Choroid plexus epithelial cell (primary cell): Measurements from ENCODE around the gene RSBN1.
"Not testable (repeated sequence)": the region's sequence is repeated elsewhere in the genome, so short reads cannot be mapped to it uniquely, and the experiment has no call there.

Experiments
- DNase-seq: peaks from one replicate; pipeline ENCODE4 v3.0.0-alpha.2; 2010; ENCODE audit warnings: low read depth
- H3K4me3 ChIP-seq: 2 replicates; pipeline ENCODE4 v1.5.1; 2011; ENCODE audit warnings: low read depth, mild to moderate bottlenecking, control low read depth, low read length, moderate library complexity
- TF ChIP-seq, protein P1 (sequence below): conservative IDR thresholded peaks from 2 replicates; pipeline ENCODE4 v1.5.1; 2011; ENCODE audit warnings: low read depth, mild to moderate bottlenecking, control low read depth, inconsistent platforms, low read length, moderate library complexity

The RSBN1 gene

DNA sequence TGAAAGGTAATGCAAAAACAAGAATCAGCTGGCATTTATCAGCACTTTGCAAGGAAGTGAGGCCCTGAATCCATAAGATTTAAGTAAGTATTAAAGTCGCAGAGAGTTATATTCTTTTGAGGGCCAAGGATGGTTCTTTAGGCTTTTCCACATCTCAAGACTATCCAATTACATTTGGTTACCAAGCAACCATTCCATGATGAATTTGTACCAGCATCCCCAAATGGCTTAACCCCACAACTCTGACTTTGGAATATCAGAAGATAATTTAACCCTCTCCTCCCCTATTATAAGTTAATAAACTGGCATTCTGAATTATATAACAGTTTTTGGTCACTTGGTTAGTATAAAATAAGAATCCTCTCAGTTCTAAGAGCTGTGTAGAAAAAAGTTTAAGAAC is 55.8 kb downstream of the RSBN1 start:
- TF ChIP-seq, protein P1, sequence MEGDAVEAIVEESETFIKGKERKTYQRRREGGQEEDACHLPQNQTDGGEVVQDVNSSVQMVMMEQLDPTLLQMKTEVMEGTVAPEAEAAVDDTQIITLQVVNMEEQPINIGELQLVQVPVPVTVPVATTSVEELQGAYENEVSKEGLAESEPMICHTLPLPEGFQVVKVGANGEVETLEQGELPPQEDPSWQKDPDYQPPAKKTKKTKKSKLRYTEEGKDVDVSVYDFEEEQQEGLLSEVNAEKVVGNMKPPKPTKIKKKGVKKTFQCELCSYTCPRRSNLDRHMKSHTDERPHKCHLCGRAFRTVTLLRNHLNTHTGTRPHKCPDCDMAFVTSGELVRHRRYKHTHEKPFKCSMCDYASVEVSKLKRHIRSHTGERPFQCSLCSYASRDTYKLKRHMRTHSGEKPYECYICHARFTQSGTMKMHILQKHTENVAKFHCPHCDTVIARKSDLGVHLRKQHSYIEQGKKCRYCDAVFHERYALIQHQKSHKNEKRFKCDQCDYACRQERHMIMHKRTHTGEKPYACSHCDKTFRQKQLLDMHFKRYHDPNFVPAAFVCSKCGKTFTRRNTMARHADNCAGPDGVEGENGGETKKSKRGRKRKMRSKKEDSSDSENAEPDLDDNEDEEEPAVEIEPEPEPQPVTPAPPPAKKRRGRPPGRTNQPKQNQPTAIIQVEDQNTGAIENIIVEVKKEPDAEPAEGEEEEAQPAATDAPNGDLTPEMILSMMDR: no peak

DNA sequence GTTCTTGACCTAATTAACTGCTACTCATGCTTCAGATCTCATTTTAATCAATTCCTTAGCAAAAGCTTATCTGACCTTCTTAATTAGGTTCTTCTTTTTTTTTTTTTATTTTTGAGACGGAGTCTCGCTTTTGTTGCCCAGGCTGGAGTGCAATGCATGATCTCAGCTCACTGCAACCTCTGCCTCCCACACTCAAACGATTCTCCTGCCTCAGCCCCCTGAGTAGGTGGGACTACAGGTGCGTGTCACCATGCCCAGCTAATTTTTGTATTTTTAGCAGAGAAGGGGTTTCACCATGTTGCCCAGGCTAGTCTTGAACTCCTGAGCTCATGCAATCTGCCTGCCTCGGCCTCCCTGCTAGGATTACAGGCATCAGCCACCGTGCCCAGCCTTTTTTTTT is 58.9 kb downstream of the RSBN1 start:
- H3K4me3 ChIP-seq, DNase-seq: not testable (repeated sequence)

More for the DNA sequence above, 55.8 kb downstream of the RSBN1 start:
- H3K4me3 ChIP-seq: no peak overlapping the region
- DNase-seq: no peak

DNA sequence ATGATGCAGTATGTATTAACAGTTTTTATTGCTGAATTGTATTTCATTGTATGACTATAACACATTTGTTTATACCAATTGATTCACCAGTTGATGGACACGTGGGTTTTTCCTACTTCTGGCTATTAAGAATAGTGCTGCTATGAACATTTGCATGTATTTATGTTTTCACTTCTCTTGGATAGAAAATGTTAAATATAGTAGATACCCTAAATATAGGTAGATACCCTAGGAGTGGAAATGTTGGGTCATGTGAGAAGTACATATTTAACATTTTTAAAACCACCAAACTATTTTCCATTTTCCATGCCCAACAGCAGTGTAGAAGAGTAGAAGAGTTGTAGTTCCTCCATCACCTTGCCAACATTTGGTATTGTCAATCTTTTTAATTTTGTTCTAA is 60.8 kb downstream of the RSBN1 start:
- H3K4me3 ChIP-seq: no peak overlapping the region
- DNase-seq: no peak
- TF ChIP-seq, protein P1: no peak

DNA sequence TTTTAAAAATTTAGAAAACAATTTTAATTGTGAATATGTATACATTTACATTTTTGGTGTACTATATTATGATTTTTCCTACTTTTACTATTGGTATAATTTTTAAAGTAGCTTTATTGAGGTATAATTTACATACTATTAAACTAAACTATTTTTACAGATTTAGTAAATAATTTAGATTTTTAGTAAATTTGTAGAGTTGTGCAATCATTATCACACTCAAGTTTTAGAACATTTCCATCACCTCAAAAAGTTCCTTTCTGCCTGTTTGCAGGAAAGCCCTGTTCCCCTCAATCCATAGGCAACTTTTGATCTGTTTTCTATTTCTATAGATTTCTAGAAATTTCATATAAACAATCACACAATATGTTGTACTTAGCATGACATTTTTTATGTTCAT is 61.2 kb downstream of the RSBN1 start:
- TF ChIP-seq, protein P1: no peak
- H3K4me3 ChIP-seq: no peak overlapping the region
- no peak for DNase-seq

DNA sequence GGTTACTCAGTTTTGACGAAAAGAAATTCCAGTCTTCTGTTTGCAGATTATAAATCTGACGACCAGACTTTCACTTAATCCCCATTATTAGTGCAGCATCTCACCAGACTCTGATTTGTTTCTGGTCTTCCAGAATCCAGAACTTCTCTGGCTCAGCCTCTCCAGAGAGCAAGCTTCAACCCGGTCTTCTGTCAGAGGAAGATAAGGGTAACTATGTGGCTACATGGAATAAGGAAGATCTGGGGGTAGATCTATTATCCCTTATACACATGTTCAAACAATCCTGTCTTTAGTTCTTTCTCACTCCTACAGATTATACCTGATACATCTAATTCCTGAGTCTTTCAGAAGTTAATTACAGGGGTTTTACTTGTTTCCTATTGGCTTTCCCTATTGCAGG is 62.9 kb downstream of the RSBN1 start:
- DNase-seq: no peak
- TF ChIP-seq, protein P1: no peak
- no peak overlapping the region for H3K4me3 ChIP-seq

DNA sequence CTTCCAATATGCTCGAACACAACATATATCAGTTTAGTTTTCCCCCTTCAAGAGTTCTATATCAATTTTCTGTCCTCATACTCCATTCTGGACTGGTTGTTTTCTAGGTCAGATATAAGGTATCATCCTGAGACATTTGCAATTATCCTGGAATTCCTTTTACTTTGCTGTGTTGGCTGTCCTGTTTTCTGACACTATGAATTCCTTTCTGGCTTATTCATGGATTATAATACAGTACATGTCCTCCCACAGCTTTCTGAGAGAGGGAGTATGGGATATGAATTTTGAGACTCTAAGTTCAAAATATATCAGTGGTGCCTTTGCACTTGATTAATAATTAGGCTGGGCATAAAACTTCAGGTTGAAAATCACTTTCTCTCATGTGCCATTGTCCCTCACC is 64.9 kb downstream of the RSBN1 start:
- TF ChIP-seq, protein P1: no peak
- H3K4me3 ChIP-seq: no peak overlapping the region
- DNase-seq: peak; percentile 44

DNA sequence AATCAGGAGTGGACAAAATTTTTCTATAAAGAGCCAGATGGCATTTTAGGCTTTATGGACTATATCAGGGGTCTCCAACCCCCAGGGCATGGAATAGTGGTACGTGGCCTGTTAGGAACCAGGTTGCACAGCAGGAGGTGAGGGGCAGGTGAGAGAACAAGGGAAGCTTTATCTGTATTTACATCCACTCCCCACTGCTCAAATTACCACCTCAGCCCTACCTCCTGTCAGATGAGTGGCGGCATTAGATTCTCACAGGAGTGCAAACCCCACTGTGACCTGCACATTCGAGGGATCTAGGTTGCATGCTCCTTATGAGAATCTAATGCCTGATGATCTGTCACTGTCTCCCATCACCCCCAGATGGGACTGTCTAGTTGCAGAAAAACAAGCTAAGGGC is 66.9 kb downstream of the RSBN1 start:
- TF ChIP-seq, protein P1: no peak
- no peak overlapping the region for H3K4me3 ChIP-seq
- no peak for DNase-seq

DNA sequence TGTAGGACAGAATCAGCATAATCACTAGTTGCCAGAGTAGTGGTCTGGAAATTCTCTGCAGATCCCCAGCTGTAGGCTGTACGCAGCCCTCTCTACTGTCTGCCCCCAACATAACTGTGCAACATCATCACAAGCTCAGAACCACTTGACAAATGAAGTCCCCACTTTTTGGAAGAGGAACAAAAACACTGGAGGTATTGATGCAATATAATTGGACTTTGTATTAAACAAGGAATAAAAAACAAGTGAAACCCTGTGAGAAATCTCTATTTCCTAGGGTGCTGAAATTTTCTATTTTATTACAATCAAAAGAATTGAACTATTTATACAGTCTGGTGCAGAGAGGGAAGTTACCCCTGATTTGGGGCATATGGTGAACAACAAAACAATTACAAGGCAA is 68.2 kb downstream of the RSBN1 start:
- DNase-seq: no peak
- TF ChIP-seq, protein P1: no peak
- H3K4me3 ChIP-seq: no peak overlapping the region
